Measurements from ENCODE around the gene SLC36A1. TPM values are rescaled to one million over a fixed set of nuclear protein-coding genes. Genes with fewer than 3 reads are reported as not detected.

SLC36A1 gene
- 3.9 and 4.6 TPM in 2 replicates for total RNA-seq
- polyA plus RNA-seq = 16.7 and 18.9 TPM in 2 replicates
- polyA plus RNA-seq (2012) = 8.2 and 11.3 TPM in 2 replicates
- polyA minus RNA-seq (ENCODE audit: low replicate concordance) = 53.1 and 80.0 TPM in 2 replicates

DNA sequence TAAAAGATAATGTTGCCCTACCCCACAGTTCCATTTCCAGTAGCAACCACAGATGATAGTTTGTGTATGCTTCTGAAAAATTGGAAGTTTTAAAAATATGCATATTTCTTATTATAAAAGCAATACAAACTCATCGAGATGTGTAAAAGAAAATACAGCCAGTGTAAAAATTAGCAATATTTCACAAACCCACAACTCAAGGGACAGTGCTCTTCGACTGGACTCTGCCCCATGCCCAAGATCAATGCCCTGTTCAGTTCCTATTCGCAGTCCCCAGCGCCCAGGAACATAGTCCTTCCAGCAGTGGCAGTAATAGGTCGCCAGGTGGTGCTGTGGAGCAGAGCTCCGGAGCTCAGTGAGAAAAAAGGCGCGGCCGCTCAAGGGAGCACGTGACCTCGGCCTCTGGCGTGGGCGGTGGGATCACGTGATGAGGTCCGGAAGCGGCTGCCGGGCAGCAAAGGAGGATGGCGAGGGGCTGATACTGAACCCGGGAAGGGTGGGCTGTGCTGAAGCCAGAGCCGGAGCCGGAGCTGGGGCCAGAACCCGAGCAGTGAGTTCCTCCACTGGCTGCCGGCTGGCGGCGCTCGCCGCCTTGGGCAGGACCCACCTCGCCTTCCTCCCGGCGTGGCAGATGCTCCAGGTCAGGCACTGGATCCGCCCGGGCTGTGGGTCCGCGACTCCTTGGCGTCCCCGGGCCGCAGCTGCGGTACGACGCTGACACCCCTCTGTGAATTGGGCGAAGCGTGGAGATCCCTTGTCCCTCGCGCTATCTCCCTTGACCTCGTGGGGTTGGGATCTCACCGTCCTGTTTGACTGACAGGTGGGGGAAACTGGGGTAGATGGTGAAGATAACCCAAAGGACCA, at the start of gene SLC36A1:
TSS of gene SLC36A1 (plus strand) at position 430 of the 864 bp plus-strand sequence. CDS start 11,190 bp downstream, outside the sequence.
- Histone ChIP-seq H3K4me1 (ENCODE audit: control insufficient read depth, extremely low read depth, insufficient read depth, low read length) (no peaks in the 10 kb centered on the region), H3K4me3 (replicated peaks in 1 of 4; ENCODE audit: control extremely low read depth in 1 of 4, insufficient read depth in 1 of 4, low read depth in 3 of 4, low read length in 4 of 4) (peak within 1 kb of the TSS; percentile 44 to 99 (median 90)), H3K4me2 (ENCODE audit: extremely low read depth, insufficient read depth, low read length) (peak within 1 kb of the TSS; percentile 78), H3K79me2 (ENCODE audit: control insufficient read depth, insufficient read depth, low read length) (peaks cover 24% of the 10 kb centered on the region), H4K20me1 (ENCODE audit: control insufficient read depth, extremely low read depth, insufficient read depth, low read length) (no peaks in the 10 kb centered on the region), H3K27ac (ENCODE audit: insufficient read depth, low read length) (peak within 1 kb of the TSS; percentile 72), H3K36me3 (ENCODE audit: control insufficient read depth, insufficient read depth, low read length) (no peaks in the 10 kb centered on the region), H3K9ac (ENCODE audit: insufficient read depth, low read length) (peak within 1 kb of the TSS; percentile 85), H2AFZ (ENCODE audit: low read length) (peak within 1 kb of the TSS; percentile 94), H3K27me3 (ENCODE audit: control insufficient read depth, insufficient read depth, low read length) (no peaks in the 10 kb centered on the region), H3K9me3 (ENCODE audit: control insufficient read depth, insufficient read depth, low read depth, low read length) (no peaks in the 10 kb centered on the region)
- DNase-seq (ENCODE audit: low read depth in 2 of 2) = peak; percentile 78 to 86
- TF ChIP-seq, protein P1, sequence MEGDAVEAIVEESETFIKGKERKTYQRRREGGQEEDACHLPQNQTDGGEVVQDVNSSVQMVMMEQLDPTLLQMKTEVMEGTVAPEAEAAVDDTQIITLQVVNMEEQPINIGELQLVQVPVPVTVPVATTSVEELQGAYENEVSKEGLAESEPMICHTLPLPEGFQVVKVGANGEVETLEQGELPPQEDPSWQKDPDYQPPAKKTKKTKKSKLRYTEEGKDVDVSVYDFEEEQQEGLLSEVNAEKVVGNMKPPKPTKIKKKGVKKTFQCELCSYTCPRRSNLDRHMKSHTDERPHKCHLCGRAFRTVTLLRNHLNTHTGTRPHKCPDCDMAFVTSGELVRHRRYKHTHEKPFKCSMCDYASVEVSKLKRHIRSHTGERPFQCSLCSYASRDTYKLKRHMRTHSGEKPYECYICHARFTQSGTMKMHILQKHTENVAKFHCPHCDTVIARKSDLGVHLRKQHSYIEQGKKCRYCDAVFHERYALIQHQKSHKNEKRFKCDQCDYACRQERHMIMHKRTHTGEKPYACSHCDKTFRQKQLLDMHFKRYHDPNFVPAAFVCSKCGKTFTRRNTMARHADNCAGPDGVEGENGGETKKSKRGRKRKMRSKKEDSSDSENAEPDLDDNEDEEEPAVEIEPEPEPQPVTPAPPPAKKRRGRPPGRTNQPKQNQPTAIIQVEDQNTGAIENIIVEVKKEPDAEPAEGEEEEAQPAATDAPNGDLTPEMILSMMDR (conservative IDR thresholded peaks at IDR 0.05 in 1 of 2, IDR thresholded peaks at IDR 0.05 in 1 of 2; ENCODE audit: low read depth in 1 of 2, low read length in 2 of 2) = peak; percentile 94 to 97
- TF ChIP-seq EZH2 (IDR thresholded peaks at IDR 0.05; ENCODE audit: low read length, missing control alignments) = no peak

DNA sequence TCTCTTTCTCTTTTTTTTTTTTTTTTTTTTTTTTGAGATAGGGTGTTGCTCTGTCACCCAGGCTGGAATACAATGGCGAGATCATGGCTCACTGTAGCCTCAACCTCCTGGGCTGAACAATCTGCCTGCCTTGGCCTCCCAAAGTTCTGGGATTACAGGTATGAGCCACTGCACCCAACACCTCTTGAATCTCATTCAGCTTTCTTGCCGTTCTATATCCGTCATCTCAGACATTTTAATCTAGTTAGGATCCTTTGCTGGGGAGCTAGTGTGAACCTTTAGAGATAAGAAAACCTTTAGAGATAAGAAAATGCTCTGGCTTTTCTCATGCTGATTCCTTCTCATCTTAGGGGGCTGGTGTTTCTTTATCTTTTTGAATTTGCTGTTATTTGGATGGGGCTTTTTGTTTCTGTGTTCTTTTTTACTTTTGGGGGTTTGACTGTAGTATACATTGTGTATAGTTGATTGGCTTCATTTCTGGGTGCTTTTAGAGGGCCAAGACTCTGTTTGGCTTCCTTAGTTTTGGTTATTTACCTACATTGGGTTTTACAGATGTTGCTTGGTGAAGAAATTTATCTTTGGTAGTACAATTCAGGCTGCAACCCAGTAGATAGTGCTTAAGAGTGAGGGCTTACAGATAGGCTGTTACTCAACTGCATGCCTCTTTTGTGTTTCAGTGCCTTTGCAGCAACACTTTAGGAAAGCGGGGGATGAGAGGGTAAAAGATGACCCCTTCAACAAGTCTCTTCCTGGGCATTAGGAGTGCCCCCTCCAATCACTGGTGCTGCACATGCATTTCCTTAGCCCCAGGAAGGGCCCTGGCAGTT, 41.9 kb upstream of the SLC36A1 start:
- no peak overlapping the region for H3K4me3 ChIP-seq (replicated peaks in 1 of 4; ENCODE audit: control extremely low read depth in 1 of 4, insufficient read depth in 1 of 4, low read depth in 3 of 4, low read length in 4 of 4)
- H2AFZ ChIP-seq (ENCODE audit: low read length) = no peak overlapping the region

More for the DNA sequence above, 41.9 kb upstream of the SLC36A1 start:
- H3K9ac ChIP-seq (ENCODE audit: insufficient read depth, low read length) = no peak overlapping the region
- H3K79me2 ChIP-seq (ENCODE audit: control insufficient read depth, insufficient read depth, low read length) = no peaks in the 10 kb centered on the region
- H3K4me2 ChIP-seq (ENCODE audit: extremely low read depth, insufficient read depth, low read length) = no peak overlapping the region
- H3K4me1 ChIP-seq (ENCODE audit: control insufficient read depth, extremely low read depth, insufficient read depth, low read length) = no peaks in the 10 kb centered on the region
- H3K9me3 ChIP-seq (ENCODE audit: control insufficient read depth, insufficient read depth, low read depth, low read length) = no peaks in the 10 kb centered on the region
- no peaks in the 10 kb centered on the region for H3K36me3 ChIP-seq (ENCODE audit: control insufficient read depth, insufficient read depth, low read length)
- H3K27me3 ChIP-seq (ENCODE audit: control insufficient read depth, insufficient read depth, low read length) = no peaks in the 10 kb centered on the region
- H3K27ac ChIP-seq (ENCODE audit: insufficient read depth, low read length) = no peak overlapping the region
- H4K20me1 ChIP-seq (ENCODE audit: control insufficient read depth, extremely low read depth, insufficient read depth, low read length) = no peaks in the 10 kb centered on the region
- no peak for TF ChIP-seq EZH2 (IDR thresholded peaks at IDR 0.05; ENCODE audit: low read length, missing control alignments)
- TF ChIP-seq, protein P1 (conservative IDR thresholded peaks at IDR 0.05 in 1 of 2, IDR thresholded peaks at IDR 0.05 in 1 of 2; ENCODE audit: low read depth in 1 of 2, low read length in 2 of 2) = no peak
- DNase-seq (ENCODE audit: low read depth in 2 of 2) = no peak

Measured in fibroblast of lung (primary cell).